ENCODE results near the gene ADAMTS12. TPM values are rescaled to one million over a fixed set of nuclear protein-coding genes. Genes with fewer than 3 reads are reported as not detected.

The ADAMTS12 gene
- total and polyA plus RNA-seq, 2 of the 8 experiments (the other 6 are each of a cell fraction or from before 2014, with no cell fraction given) = 6.4 to 12.8 TPM

GRCh38 chr5:33903118-33903517 lies 11.3 kb upstream of the ADAMTS12 start:
- Histone ChIP-seq H4K91ac (replicated peaks; ENCODE audit: insufficient read length, low read length) (no peak overlapping the region), H3K27me3 (replicated peaks in 1 of 4; ENCODE audit: control insufficient read depth in 3 of 4, extremely low read depth in 1 of 4, insufficient read depth in 3 of 4, low read length in 3 of 4) (no peaks in the 10 kb centered on the region), H3K36me3 (ENCODE audit: control insufficient read depth in 2 of 4, insufficient read depth in 4 of 4, low read length in 3 of 4) (no peaks in the 10 kb centered on the region), H2BK20ac (ENCODE audit: low read length) (no peak overlapping the region), H2BK12ac (ENCODE audit: low read depth, low read length) (no peak overlapping the region), H3K4me3 (ENCODE audit: extremely low read depth in 1 of 4, insufficient read depth in 2 of 4, low read depth in 3 of 4, low read length in 4 of 4) (no peak overlapping the region), H3K56ac (replicated peaks; ENCODE audit: insufficient read length, low read depth, low read length) (no peak overlapping the region), H3K4me2 (ENCODE audit: insufficient read depth in 1 of 2, low read depth in 2 of 2, low read length in 2 of 2) (no peak overlapping the region), H3K4ac (replicated peaks; ENCODE audit: insufficient read length, low read depth, low read length) (no peak overlapping the region), H3K9me3 (ENCODE audit: insufficient read depth in 2 of 2, low read depth in 1 of 2, low read length in 1 of 2) (peaks cover 10 to 19% of the 10 kb centered on the region in 2 experiments; a peak in 3 of 4 replicates), H3K23me2 (ENCODE audit: low read depth, low read length) (no peaks in the 10 kb centered on the region), H3K23ac (ENCODE audit: insufficient read length) (no peak overlapping the region), H3K4me1 (replicated peaks in 1 of 4; ENCODE audit: control insufficient read depth in 3 of 4, insufficient read depth in 4 of 4, low read length in 3 of 4) (no peaks in the 10 kb centered on the region), H2BK5ac (ENCODE audit: low read depth, low read length) (no peak overlapping the region), H3K14ac (ENCODE audit: insufficient read length) (no peak overlapping the region), H4K8ac (ENCODE audit: extremely low read depth, insufficient read depth, low read length) (no peak overlapping the region), H2BK15ac (ENCODE audit: low read length) (no peak overlapping the region), H4K20me1 (replicated peaks in 1 of 2; ENCODE audit: control insufficient read depth in 1 of 2, insufficient read depth in 2 of 2, low read length in 2 of 2) (no peaks in the 10 kb centered on the region), H3K27ac (ENCODE audit: low read depth, low read length) (no peak overlapping the region), H3K18ac (ENCODE audit: extremely low read depth, low read length) (no peak overlapping the region), H2BK120ac (replicated peaks; ENCODE audit: low read depth, low read length) (no peak overlapping the region), H2AFZ (ENCODE audit: low read length) (no peak overlapping the region), H3K79me1 (ENCODE audit: low read depth, low read length) (no peaks in the 10 kb centered on the region), H3K79me2 (ENCODE audit: control insufficient read depth in 1 of 2, insufficient read depth in 2 of 2, low read length in 2 of 2) (no peaks in the 10 kb centered on the region), H2AK5ac (ENCODE audit: low read depth, low read length) (no peak overlapping the region), H4K5ac (ENCODE audit: insufficient read length, low read depth, low read length) (no peak overlapping the region), H3K9ac (replicated peaks in 1 of 4; ENCODE audit: extremely low read depth in 1 of 4, low read depth in 3 of 4, low read length in 3 of 4) (no peak overlapping the region)
- POLR2A ChIA-PET (ENCODE audit: partially characterized antibody) = no interaction called here
- CTCF ChIA-PET (ENCODE audit: partially characterized antibody) = interaction anchor here (0.7 to 1.8 kb wide), 2 partner anchors 26 to 31 kb away, joined by 3 to 5 read pairs; no protein-coding TSS in a partner anchor
- 100% methylated on average over 2 of the region's 2 CpGs; no CpG with 5 or more reads in 1 of the 2 experiments for WGBS, 2 experiments (ENCODE audit: extremely low coverage in 1 of 2, insufficient coverage in 1 of 2, insufficient read length in 1 of 2, insufficient replicate concordance in 2 of 2, low coverage in 1 of 2, low lambda C conversion rate in 2 of 2, missing lambda C conversion rate in 1 of 2)
- FAIRE-seq (no peak), DNase-seq (ENCODE audit: low read depth in 1 of 2, low spot score in 2 of 2) (no peak)
- no peak for TF ChIP-seq TAF1 (IDR thresholded peaks at IDR 0.05; ENCODE audit: low read depth, low read length)
- TF ChIP-seq EGR1 (IDR thresholded peaks at IDR 0.05; ENCODE audit: borderline replicate concordance, low read depth, low read length) = no peak
- TF ChIP-seq HDAC2 (IDR thresholded peaks at IDR 0.05; ENCODE audit: borderline replicate concordance in 1 of 2, low read depth in 2 of 2, low read length in 2 of 2) = no peak
- no peak for TF ChIP-seq BRCA1 (IDR thresholded peaks at IDR 0.05; ENCODE audit: low read depth, low read length)
- TF ChIP-seq SP1 (IDR thresholded peaks at IDR 0.05; ENCODE audit: low read depth, low read length) = no peak
- no peak for TF ChIP-seq E2F6 (IDR thresholded peaks at IDR 0.05)
- no peak for TF ChIP-seq EZH2 (IDR thresholded peaks at IDR 0.05; ENCODE audit: low read depth, low read length, severe bottlenecking)
- no peak for TF ChIP-seq GABPA (IDR thresholded peaks at IDR 0.05; ENCODE audit: borderline replicate concordance, insufficient read depth, low read length)
- TF ChIP-seq SIN3A (conservative IDR thresholded peaks at IDR 0.05 in 1 of 2, IDR thresholded peaks at IDR 0.05 in 1 of 2; ENCODE audit: low read depth in 1 of 2, low read length in 2 of 2) = no peak
- TF ChIP-seq KDM4A (IDR thresholded peaks at IDR 0.05; ENCODE audit: low read depth, low read length, severe bottlenecking) = no peak
- no peak for TF ChIP-seq POLR2AphosphoS5 (IDR thresholded peaks at IDR 0.05; ENCODE audit: low read depth, low read length)

Measured in H1 (cell line).